Left renal pelvis (tissue), 4 donors: ENCODE measurements around the gene ADAMTS2. TPM values are rescaled to one million over a fixed set of nuclear protein-coding genes. Genes with fewer than 3 reads are reported as not detected.
"Not testable (repeated sequence)": the region's sequence is repeated elsewhere in the genome, so short reads cannot be mapped to it uniquely, and the experiment has no call there.

ENCODE experiments used
- DNase-seq, 4 donors: peaks; one replicate each; pipeline ENCODE4 v3.0.0-alpha.2; 2013; ENCODE audit warnings: low read depth in 4 of 4, low spot score in 3 of 4
- polyA plus RNA-seq, 4 donors: library from polyadenylated mRNA; unstranded; fragments of 120-200 nt; gene quantifications; one replicate each; pipeline ENCODE4 v1.2.1, GENCODE V29; 2013; ENCODE audit not compliant: insufficient read length in 4 of 4

ADAMTS2 gene
- polyA plus RNA-seq, 4 donors = 9.8 to 78.6 (median 14.0) TPM

GRCh38 chr5:179223528-179223927 lies 121.7 kb downstream of the ADAMTS2 start:
- DNase-seq = no peak

DNA sequence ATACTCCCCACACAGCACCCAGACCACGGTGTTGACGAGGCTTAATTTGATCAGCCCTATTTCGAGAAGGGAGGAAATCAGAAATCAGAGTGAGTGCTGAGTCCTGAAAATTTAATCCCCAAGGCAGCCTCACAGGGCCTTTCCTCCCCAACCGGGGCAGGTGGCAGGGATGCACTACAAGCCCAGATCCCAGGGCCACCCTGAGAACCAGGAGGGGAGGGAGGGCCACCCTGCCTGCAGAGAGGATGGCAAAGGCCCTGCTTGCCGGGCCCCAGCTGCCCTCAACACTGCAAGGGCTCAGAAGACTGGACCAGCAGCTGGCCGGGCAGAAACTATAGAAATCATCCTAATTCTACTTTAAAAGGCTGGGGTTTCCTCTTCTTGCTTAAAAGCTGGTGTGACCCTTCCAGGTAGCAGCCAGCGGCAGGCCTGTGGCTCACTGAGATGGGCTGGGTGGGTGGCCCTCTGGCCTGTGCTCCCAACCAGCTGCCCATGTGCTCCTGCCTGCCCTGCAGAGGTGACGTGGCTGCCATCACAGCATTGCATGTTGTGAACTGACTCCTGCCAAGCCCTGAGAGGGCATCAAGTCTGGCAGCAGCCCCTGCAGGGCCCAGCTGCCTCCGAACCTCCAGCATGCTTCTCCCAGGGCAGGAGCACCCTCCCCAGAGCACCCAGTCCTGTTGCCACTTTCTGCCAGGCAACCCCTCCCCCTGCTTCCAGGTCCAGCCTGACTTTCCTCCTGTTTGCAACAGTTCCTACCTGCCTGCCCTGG lies 122.8 kb downstream of the ADAMTS2 start:
- DNase-seq = no peak

GRCh38 chr5:179221877-179222220 lies 123.4 kb downstream of the ADAMTS2 start:
- no peak for DNase-seq

DNA sequence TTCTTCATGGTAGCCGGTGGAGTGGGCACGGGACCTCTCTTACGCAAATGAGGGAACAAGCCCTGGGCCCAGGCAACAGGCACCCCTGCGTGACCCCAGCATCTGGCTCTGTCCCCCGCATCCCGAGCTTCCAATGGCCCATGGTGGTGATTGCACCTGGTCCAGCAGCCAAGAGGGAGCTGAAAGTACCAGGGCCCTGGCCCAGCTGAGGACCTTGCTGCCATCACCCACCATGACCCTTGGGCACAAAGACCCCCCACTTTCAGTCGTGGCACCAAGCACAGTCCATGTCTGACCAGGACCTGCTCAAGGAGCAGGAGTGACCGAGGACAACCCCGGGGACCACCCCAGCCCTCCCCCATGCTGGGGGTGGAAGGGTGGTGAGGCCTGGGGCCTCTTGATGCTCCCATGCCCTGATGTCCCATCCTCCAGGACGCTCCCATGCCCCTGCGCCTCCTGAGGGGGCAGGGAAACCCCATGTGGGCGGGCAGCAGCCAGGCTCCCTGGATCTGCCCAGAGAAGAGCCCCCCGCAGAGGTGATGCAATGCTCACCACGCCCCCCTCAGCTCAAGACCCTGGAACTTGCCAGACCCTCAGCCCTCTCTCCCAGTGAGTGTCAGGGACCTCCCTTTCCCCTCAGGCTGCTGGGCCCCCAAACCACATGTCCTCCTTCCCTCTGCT lies 123.9 kb downstream of the ADAMTS2 start:
- DNase-seq = no peak

- DNase-seq = no peak
These were observed 124.5 kb downstream of the ADAMTS2 start for GRCh38 chr5:179220716-179221115.

DNA sequence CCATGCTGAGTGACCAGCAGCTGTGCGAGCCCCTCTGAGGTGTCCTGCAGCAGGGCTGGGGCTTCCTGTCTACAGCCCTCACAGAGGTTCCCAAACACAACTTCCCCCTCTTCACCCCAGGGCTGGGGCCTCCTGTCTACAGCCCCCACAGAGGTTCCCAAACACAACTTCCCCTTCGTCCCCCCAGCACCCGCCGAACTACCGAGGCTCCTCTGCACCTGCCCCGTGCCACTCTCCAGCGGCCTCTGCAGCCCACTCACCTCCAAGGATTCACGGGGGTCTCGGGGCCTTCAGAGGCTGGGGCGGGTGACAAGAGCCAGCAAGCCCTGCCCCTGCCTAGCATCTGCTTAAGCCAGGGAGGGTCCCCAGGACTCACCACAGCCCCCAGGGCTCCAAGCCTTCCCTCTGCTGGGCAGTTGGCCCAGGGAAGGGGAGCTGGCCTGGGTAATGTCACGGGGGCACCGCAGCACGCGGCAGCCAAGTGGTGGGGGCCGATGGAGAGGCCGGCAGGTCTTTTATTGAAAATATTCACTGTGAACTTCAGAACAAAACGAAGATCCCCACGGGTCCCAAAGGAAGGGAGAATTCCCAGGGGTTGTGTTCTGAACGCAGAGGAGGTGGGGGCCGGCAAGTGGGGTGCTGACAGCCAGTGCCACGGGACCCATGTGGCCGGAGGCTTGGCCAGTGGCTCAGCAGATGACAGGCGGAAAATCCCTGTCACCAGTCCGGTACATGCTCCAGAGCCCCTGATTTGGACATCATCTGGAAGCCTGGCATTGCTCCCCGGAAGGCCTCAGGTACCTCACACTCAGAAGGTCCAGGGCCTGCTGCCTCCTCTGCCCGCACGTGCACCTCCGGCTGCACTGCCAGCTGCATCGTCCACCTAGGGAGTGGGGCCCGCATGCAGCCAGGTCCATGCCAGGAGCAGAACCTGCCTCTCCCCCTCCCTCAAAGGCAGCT lies 125.3 kb downstream of the ADAMTS2 start:
- DNase-seq = no peak

GRCh38 chr5:179218943-179219330 lies 126.3 kb downstream of the ADAMTS2 start:
- DNase-seq = no peak

GRCh38 chr5:179217956-179218942 lies 127.0 kb downstream of the ADAMTS2 start:
- DNase-seq = no peak

GRCh38 chr5:179217356-179217755 lies 127.9 kb downstream of the ADAMTS2 start:
- DNase-seq = no peak

DNA sequence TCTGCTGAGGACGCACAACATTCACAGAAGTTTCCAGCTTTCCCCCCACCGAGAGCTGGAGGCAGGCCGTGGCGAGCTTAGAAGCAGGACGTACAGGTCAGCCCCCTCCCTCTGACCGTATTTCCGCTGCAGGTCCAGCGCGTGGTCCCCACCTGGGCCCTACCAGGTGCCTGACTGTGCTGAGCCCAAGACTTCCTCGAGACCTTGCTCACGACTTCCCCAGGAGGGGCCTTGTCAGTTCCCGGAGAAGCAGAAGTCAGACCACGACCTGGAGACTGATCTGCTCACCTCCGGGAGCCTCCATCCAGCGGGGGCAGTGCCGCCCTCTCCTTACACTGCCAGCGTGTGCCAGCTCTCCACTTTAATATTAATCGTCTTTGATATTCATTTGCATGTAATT lies 128.9 kb downstream of the ADAMTS2 start:
- DNase-seq = not testable (repeated sequence)

- no peak for DNase-seq
These were observed 129.7 kb downstream of the ADAMTS2 start for GRCh38 chr5:179215576-179215975.

DNA sequence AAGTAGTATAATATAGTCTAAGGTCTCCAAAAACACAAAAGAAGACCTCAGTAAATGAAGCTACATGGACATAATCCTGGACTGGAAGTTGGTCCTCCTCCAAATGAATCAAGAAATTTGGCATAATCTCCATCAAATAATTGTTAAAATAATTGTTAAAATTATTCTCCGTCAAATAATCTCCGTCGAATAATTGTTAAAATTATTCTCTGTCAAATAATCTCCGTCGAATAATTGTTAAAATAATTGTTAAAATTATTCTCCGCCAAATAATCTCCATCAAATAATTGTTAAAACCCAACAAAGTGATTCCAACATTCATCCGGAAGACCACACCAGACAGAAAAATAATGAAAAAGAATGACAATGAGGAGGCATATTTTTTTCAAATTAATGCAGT lies 130.6 kb downstream of the ADAMTS2 start:
- no peak for DNase-seq

DNA sequence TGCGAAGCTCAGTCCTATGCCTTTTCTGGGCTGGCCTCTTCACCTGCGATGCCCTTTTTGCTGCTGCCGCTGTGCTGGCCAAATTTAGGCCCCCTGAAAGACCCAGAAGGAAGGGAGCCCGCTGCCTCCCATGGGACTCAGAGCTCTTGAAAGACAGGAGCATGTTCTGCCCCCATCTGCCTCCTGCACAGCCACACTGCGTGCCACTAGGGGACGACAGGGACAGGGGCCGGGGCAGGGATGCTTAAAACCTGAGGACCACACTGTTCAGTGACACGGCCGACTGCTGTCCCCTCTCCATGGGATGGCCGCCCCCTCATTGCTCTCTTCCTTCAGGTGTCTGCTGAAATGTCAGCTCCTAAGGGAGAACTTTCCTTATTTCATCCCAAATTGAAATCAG lies 132.4 kb downstream of the ADAMTS2 start:
- no peak for DNase-seq

DNA sequence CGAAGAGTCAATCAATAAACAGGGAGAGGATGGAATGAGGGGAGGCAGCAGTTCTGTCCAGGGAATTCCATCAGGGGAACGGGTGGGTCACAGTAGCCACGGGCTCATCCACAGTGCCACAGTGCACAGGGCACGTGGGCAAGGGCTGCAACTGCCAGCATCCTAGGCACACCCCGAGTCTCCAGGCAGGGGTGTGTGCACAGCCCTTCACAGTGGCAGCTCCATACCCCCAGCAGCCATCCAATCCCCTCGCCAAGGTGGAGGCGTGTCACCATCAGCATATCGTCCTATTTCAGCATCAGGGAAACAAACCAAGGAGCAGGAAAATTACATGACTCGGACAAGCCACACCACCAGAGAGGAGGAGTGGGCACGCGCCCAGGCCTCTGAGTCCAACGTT lies 133.6 kb downstream of the ADAMTS2 start:
- DNase-seq = no peak

- no peak for DNase-seq
These were observed 134.2 kb downstream of the ADAMTS2 start for GRCh38 chr5:179211068-179211467.

GRCh38 chr5:179210478-179210877 lies 134.8 kb downstream of the ADAMTS2 start:
- no peak for DNase-seq

GRCh38 chr5:179209359-179210150 lies 135.7 kb downstream of the ADAMTS2 start:
- no peak for DNase-seq

DNA sequence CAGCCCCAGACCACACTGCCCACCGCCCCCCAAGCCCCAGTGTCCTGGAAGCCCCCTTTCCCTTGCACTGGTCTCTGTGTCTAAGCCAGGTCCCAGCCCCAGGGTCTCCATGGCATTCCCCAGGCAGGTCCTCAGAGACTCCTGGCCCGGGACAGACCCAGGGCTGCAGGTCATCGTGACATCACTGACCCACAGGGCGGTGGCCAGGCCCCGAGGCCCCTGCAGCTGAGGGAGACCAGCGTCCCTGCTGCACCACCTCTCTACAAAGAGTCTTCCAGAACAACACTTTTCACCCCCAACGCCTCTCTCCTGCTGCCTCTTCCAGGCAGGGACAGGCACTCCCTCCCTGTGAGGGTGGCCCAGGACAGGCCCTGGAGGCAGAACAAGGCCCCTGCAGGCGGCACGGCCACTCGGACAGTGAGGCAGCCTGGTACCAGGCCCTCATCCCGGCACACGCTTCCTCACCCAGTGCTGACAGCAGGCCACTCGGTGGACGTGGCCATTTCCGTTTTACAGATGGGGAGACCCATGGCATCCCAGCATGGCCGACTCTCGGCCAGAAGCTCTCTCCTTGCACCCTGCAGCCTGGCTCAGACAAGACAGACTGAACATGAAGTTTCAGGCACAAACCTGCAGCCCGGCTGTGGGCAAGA lies 136.4 kb downstream of the ADAMTS2 start:
- DNase-seq = no peak
